Naive thymus-derived CD4-positive, alpha-beta T cell (primary cell): ENCODE measurements around the gene CREBBP. TPM values are rescaled to one million over a fixed set of nuclear protein-coding genes. Genes with fewer than 3 reads are reported as not detected.
A peak's percentile ranks its signal among the peaks of the same experiment; 100 is the strongest.

Experiments used
- ATAC-seq: fragments of 150-1000 bp; cut with Tn5 transposase; 2 replicates; pipeline ENCODE4 v1.10.0; 2021; ENCODE audit warnings: mild to moderate bottlenecking, moderate library complexity
- CTCF ChIA-PET: fragments of 350-600 bp; sonication (Branson Sonifier 250); formaldehyde crosslinking; loops from one replicate; lab custom pipeline; 2021; ENCODE audit warnings: antibody characterized with exemption; lab: Charles Lee
- POLR2A ChIA-PET: fragments of 350-600 bp; sonication (Branson Sonifier 250); formaldehyde crosslinking; loops from one replicate; lab custom pipeline; 2021; ENCODE audit warnings: antibody characterized with exemption, inconsistent platforms; lab: Charles Lee
- DNase-seq, 9 donors: peaks; one replicate each; pipeline versions ENCODE4 v3.0.0 to v3.0.0-alpha.2; 2020 to 2022; ENCODE audit warnings: mixed read lengths in 1 of 9
- H3K27ac ChIP-seq: one replicate; pipeline ENCODE4 v1.7.0; 2013; ENCODE audit warnings: mild to moderate bottlenecking, low read depth, low read length, moderate library complexity
- H3K27me3 ChIP-seq, 2 donors: one replicate each; pipeline ENCODE4 v1.7.0; 2013; ENCODE audit warnings: low read length in 2 of 2, mild to moderate bottlenecking in 2 of 2, moderate library complexity in 2 of 2; ENCODE audit not compliant: control insufficient read depth in 2 of 2, insufficient read depth in 2 of 2
- H3K36me3 ChIP-seq, 3 experiments: 1 replicate in 2 of 3; 2 replicates in 1 of 3; pipeline ENCODE4 v1.7.0; 2013; ENCODE audit warnings: low read length in 3 of 3, mild to moderate bottlenecking in 3 of 3, moderate library complexity in 1 of 3; ENCODE audit not compliant: insufficient read depth in 3 of 3, control insufficient read depth in 2 of 3
- H3K4me1 ChIP-seq, 2 donors: one replicate each; pipeline ENCODE4 v1.7.0; 2013; ENCODE audit warnings: low read length in 2 of 2, mild to moderate bottlenecking in 2 of 2, moderate library complexity in 1 of 2; ENCODE audit not compliant: control insufficient read depth in 2 of 2, insufficient read depth in 2 of 2
- H3K4me3 ChIP-seq: 2 replicates; pipeline ENCODE4 v1.7.0; 2013; ENCODE audit warnings: mild to moderate bottlenecking, low read length
- H3K9me3 ChIP-seq, 3 experiments: 1 replicate in 2 of 3; 2 replicates in 1 of 3; pipeline ENCODE4 v1.7.0; 2013; ENCODE audit warnings: low read length in 3 of 3; ENCODE audit not compliant: control insufficient read depth in 2 of 3
- H3K27ac Mint-ChIP-seq, 9 donors: one replicate each; pipeline ENCODE4 v1.8.0; 2020 to 2022; ENCODE audit warnings: mixed read lengths in 9 of 9, mild to moderate bottlenecking in 8 of 9, moderate library complexity in 5 of 9, inconsistent platforms in 2 of 9
- H3K27me3 Mint-ChIP-seq, 5 donors: one replicate each; pipeline ENCODE4 v1.8.0; 2021 to 2022; ENCODE audit warnings: mixed read lengths in 5 of 5, mild to moderate bottlenecking in 1 of 5
- H3K36me3 Mint-ChIP-seq, 5 donors: one replicate each; pipeline ENCODE4 v1.8.0; 2020 to 2022; ENCODE audit warnings: mixed read lengths in 5 of 5, mild to moderate bottlenecking in 3 of 5, inconsistent platforms in 1 of 5
- H3K4me1 Mint-ChIP-seq, 7 donors: one replicate each; pipeline ENCODE4 v1.8.0; 2020 to 2022; ENCODE audit warnings: mixed read lengths in 7 of 7, mild to moderate bottlenecking in 3 of 7, inconsistent platforms in 1 of 7
- H3K4me3 Mint-ChIP-seq, 10 donors: one replicate each; pipeline ENCODE4 v1.8.0; 2020 to 2022; ENCODE audit warnings: mild to moderate bottlenecking in 10 of 10, mixed read lengths in 10 of 10, moderate library complexity in 6 of 10, inconsistent platforms in 2 of 10
- H3K9me3 Mint-ChIP-seq, 11 donors: one replicate each; pipeline ENCODE4 v1.8.0; 2020 to 2022; ENCODE audit warnings: mixed read lengths in 11 of 11, mild to moderate bottlenecking in 4 of 11, inconsistent platforms in 1 of 11, moderate library complexity in 1 of 11
- intact Hi-C, 2 donors: fragments of 100-400 bp; cut with micrococcal nuclease; formaldehyde crosslinking; loops; one replicate each; pipeline ENCODE4 v1.15.1; 2023
- polyA plus RNA-seq, 2 donors: library from polyadenylated mRNA; unstranded; fragments of 300-500 nt; fragmentation: Illumina TruSeq; gene quantifications; one replicate each; pipeline ENCODE4 v1.2.3, GENCODE V29; 2021
- total RNA-seq, 6 experiments: library from RNA in 5 of 6; stranded (reverse) in 5 of 6; gene quantifications; 1 replicate in 5 of 6; 2 replicates in 1 of 6; pipeline ENCODE4 v1.2.3 and lab custom pipeline; 2021 to 2026

Gene CREBBP
- total and polyA plus RNA-seq, 7 experiments from 2014 or later: 10.5 to 194 (median 126) TPM

DNA sequence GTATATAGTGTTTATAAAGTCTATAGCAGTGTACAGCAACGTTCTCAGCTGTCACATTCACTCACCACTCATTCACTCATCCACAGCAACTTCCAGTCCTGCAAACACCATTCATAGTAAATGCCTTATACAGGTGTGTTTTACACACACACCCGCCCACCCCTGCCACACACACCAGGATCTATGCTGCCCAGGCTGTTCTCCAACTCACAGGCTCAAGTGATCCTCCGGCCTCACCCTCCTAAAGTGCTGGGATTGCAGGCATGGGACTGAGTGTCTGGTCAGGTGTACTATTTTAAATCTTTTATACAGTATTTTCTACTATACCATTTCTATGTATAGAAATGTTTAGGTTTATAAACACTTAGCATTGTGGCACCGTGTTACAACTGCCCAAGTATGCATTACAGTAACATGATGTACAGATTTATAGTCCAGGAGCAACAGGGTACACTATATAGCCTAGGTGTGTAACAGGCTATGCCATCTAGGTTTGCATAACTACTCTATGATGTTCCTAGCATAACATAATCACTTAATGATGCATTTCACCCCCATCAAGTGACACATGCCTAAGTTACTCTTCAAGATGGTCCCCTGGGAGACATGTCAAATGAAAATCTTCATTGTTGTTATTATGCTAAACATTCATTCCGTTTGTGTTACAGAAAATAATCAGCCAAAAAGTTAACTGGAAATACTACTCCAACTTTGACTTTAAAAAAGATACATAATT, 42.5 kb downstream of the CREBBP start:
- Mint-ChIP-seq H3K36me3 (peaks cover 12 to 34% (median 20%) of the 10 kb centered on the region in 5 donors), H3K4me1 (peaks cover 12 to 67% (median 63%) of the 10 kb centered on the region in 7 donors), H3K27ac (peak overlapping the region in 1 of 9 donors; percentile 15), H3K27me3 (no peaks in the 10 kb centered on the region), H3K9me3 (peaks cover 0 to 17% (median 9%) of the 10 kb centered on the region in 11 donors), H3K4me3 (no peak overlapping the region)
- no peak overlapping the region for H3K4me3 ChIP-seq
- intact Hi-C loops: no loop called here
- peaks cover 0 to 3% of the 10 kb centered on the region in 2 donors for H3K4me1 ChIP-seq
- DNase-seq (no peak), ATAC-seq (no peak)
- H3K27ac ChIP-seq: no peak overlapping the region
- ChIA-PET POLR2A (interaction anchor here (0.6 kb wide), 1 partner anchor 34 kb away, joined by 4 read pairs; no protein-coding TSS in a partner anchor), CTCF (no interaction called here)
- H3K9me3 ChIP-seq: peaks cover 0 to 11% (median 0%) of the 10 kb centered on the region in 3 experiments
- H3K27me3 ChIP-seq: no peaks in the 10 kb centered on the region
- H3K36me3 ChIP-seq: peaks cover 0 to 19% (median 0%) of the 10 kb centered on the region in 3 experiments

DNA sequence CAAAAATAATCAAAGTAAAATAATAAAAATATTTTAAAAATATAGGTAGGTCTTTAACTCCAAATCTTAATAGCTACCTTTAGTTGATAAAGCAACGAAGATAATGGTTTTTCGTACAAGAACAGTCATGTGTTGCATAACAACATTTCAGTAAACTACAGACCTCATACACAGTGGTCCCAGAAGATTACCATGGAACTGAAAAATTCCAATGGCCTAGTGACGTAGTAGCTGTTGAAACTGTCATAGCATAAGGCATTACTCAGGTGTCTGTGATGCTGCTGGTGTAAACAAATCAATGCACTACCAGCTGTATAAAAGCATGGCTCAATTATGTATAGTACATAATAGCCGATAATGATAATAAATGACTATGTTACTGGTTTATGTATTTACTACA, 43.9 kb downstream of the CREBBP start:
- intact Hi-C loops: no loop called here
- H3K36me3 Mint-ChIP-seq: peaks cover 12 to 43% (median 29%) of the 10 kb centered on the region in 5 donors
- CTCF ChIA-PET: no interaction called here

DNA sequence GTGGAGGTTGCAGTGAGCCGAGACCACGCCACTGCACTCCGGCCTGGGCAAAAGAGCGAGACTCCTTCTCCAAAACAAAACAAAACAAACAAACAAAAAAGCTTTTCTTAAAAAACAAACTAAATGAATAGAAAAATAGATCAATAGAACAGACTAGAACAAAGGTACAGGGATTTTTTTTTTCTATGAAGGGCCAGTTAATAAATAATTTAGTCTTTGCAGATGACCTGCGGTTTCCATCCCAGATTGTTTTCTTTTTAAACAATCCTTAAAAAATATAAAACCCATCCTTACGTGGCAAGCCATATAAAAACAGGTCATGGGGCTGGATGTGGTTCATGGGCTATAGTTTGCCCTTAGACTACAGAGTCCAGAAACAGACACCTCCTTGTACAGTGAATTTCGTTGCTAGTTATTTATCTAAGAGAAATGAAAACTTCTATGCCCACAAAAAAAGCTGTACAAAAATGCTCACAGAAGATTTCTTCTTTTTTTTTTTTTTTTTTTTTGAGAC, 45.4 kb downstream of the CREBBP start:
- peaks cover 0 to 34% (median 11%) of the 10 kb centered on the region in 11 donors for H3K9me3 Mint-ChIP-seq
- no peak for ATAC-seq

More for the DNA sequence above, 43.9 kb downstream of the CREBBP start:
- Mint-ChIP-seq H3K27me3 (no peaks in the 10 kb centered on the region), H3K27ac (no peak overlapping the region), H3K4me3 (no peak overlapping the region), H3K9me3 (peaks cover 0 to 29% (median 11%) of the 10 kb centered on the region in 11 donors), H3K4me1 (peaks cover 8 to 64% (median 57%) of the 10 kb centered on the region in 7 donors)
- ATAC-seq: no peak
- no peaks in the 10 kb centered on the region for H3K27me3 ChIP-seq
- H3K36me3 ChIP-seq: peaks cover 0 to 22% (median 0%) of the 10 kb centered on the region in 3 experiments
- peaks cover 0 to 18% (median 0%) of the 10 kb centered on the region in 3 experiments for H3K9me3 ChIP-seq
- no peak overlapping the region for H3K4me3 ChIP-seq
- no peaks in the 10 kb centered on the region for H3K4me1 ChIP-seq
- no peak overlapping the region for H3K27ac ChIP-seq
- POLR2A ChIA-PET: no interaction called here
- DNase-seq: no peak

DNA sequence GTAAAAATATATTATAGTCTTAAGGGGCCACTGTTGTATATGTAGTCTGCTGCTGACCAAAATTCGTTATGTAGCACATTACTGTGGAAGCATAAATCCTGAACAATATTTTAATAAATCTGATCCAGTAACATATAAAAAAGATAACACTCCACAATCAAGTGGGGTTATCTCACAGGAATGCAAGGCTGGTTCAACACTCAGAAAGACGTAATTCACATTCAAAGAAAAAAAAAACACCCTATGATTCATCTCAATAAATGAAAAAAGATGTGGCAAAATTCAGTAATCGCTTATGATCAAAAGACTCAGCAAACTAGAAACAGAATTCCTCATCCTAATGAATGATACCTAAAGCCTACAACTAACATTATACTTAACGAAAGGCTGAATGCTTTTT, 47.8 kb downstream of the CREBBP start:
- DNase-seq (no peak), ATAC-seq (no peak)
- H3K27ac Mint-ChIP-seq: peak overlapping the region in 1 of 9 donors; percentile 36
- peaks cover 0 to 16% (median 0%) of the 10 kb centered on the region in 3 experiments for H3K36me3 ChIP-seq
- H3K27me3 Mint-ChIP-seq: no peaks in the 10 kb centered on the region
- peak overlapping the region in 1 of 10 donors; percentile 12 for H3K4me3 Mint-ChIP-seq
- H3K4me1 Mint-ChIP-seq: peaks cover 10 to 67% (median 51%) of the 10 kb centered on the region in 7 donors
- no peak overlapping the region for H3K4me3 ChIP-seq
- POLR2A ChIA-PET: interaction anchor here (1.1 kb wide), 1 partner anchor 142 kb away, joined by 3 read pairs; no protein-coding TSS in a partner anchor
- no peak overlapping the region for H3K27ac ChIP-seq
- peaks cover 0 to 34% (median 11%) of the 10 kb centered on the region in 11 donors for H3K9me3 Mint-ChIP-seq
- CTCF ChIA-PET: no interaction called here
- H3K4me1 ChIP-seq: peaks cover 0 to 3% of the 10 kb centered on the region in 2 donors
- intact Hi-C loops: no loop called here
- no peaks in the 10 kb centered on the region for H3K27me3 ChIP-seq
- peaks cover 0 to 18% (median 0%) of the 10 kb centered on the region in 3 experiments for H3K9me3 ChIP-seq
- peaks cover 12 to 58% (median 42%) of the 10 kb centered on the region in 5 donors for H3K36me3 Mint-ChIP-seq

More for the DNA sequence above, 45.4 kb downstream of the CREBBP start:
- Histone ChIP-seq H3K27me3 (no peaks in the 10 kb centered on the region), H3K9me3 (peaks cover 0 to 18% (median 0%) of the 10 kb centered on the region in 3 experiments), H3K4me3 (no peak overlapping the region), H3K27ac (no peak overlapping the region), H3K36me3 (peaks cover 0 to 22% (median 0%) of the 10 kb centered on the region in 3 experiments), H3K4me1 (no peaks in the 10 kb centered on the region)
- ChIA-PET CTCF (no interaction called here), POLR2A (no interaction called here)
- no peak for DNase-seq
- Mint-ChIP-seq H3K27ac (no peak overlapping the region), H3K4me3 (no peak overlapping the region), H3K36me3 (peaks cover 12 to 45% (median 37%) of the 10 kb centered on the region in 5 donors), H3K27me3 (no peaks in the 10 kb centered on the region), H3K4me1 (peaks cover 5 to 65% (median 55%) of the 10 kb centered on the region in 7 donors)
- intact Hi-C loops: no loop called here

DNA sequence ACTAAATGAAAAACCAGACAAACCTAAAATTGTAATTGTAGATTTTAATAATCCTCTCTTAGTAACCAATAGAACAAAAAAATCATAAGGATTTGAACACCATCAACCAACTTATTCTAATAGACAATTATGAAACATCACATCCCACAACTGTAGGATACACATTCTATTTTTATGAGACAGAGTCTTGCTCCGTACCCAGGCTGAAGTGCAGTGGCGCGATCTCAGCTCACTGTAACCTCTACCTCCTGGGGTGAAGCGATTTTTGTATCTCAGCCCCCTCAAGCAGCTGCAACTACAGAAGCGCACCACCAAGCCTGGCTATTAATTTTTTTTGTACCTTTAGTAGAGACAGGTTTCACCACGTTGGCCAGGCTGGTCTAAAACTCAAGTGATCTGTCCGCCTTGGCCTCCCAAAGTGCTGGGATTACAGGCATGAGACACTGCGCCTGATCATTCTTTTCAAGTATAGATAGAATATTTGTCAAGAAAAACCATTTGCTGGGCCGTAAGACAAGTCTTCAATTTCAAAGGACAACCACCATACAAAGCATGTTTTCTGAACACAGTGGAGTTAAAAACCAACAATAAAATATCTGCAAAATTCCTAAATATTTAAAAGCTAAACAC, 49.8 kb downstream of the CREBBP start:
- no peak overlapping the region for H3K27ac Mint-ChIP-seq
- H3K4me3 Mint-ChIP-seq: peak overlapping the region in 2 of 10 donors; percentile 14 to 37
- Histone ChIP-seq H3K36me3 (peaks cover 0 to 16% (median 0%) of the 10 kb centered on the region in 3 experiments), H3K27me3 (no peaks in the 10 kb centered on the region), H3K27ac (no peak overlapping the region), H3K4me3 (no peak overlapping the region), H3K4me1 (peaks cover 5% of the 10 kb centered on the region in 2 donors), H3K9me3 (peaks cover 0 to 18% (median 0%) of the 10 kb centered on the region in 3 experiments)
- peaks cover 12 to 55% (median 43%) of the 10 kb centered on the region in 5 donors for H3K36me3 Mint-ChIP-seq
- CTCF ChIA-PET: no interaction called here
- ATAC-seq: no peak
- peaks cover 22 to 82% (median 67%) of the 10 kb centered on the region in 7 donors for H3K4me1 Mint-ChIP-seq
- DNase-seq: no peak
- POLR2A ChIA-PET: interaction anchor here (0.9 kb wide), 1 partner anchor 35 kb away, joined by 3 read pairs; no protein-coding TSS in a partner anchor
- intact Hi-C loops: no loop called here
- no peaks in the 10 kb centered on the region for H3K27me3 Mint-ChIP-seq
- peaks cover 0 to 34% (median 11%) of the 10 kb centered on the region in 11 donors for H3K9me3 Mint-ChIP-seq
